Thymus (tissue), 11 donors: ENCODE measurements around the gene OTOF. TPM values are rescaled to one million over a fixed set of nuclear protein-coding genes. Genes with fewer than 3 reads are reported as not detected.

Experiments
- DNase-seq, 9 donors: peaks; one replicate each; pipeline ENCODE4 v3.0.0-alpha.2; 2013; ENCODE audit warnings: low spot score in 9 of 9, low read depth in 6 of 9, missing footprints in 1 of 9
- H3K27ac ChIP-seq, 2 donors: one replicate each; pipeline ENCODE4 v1.5.1; 2013; ENCODE audit warnings: control low read depth in 1 of 2, low read depth in 1 of 2, low read length in 1 of 2, mild to moderate bottlenecking in 1 of 2, moderate library complexity in 1 of 2
- H3K27me3 ChIP-seq, 2 donors: one replicate each; pipeline ENCODE4 v1.5.1; 2013; ENCODE audit warnings: low read length in 1 of 2; ENCODE audit not compliant: control insufficient read depth in 2 of 2, insufficient read depth in 1 of 2
- H3K36me3 ChIP-seq, 2 donors: one replicate each; pipeline ENCODE4 v1.5.1; 2013; ENCODE audit warnings: low read length in 1 of 2, mild to moderate bottlenecking in 1 of 2, moderate library complexity in 1 of 2; ENCODE audit not compliant: control insufficient read depth in 2 of 2, insufficient read depth in 2 of 2
- H3K4me1 ChIP-seq, 2 donors: one replicate each; pipeline ENCODE4 v1.5.1; 2013; ENCODE audit warnings: low read length in 2 of 2; ENCODE audit not compliant: control insufficient read depth in 2 of 2, insufficient read depth in 2 of 2
- H3K4me3 ChIP-seq, 2 donors: one replicate each; pipeline ENCODE4 v1.5.1; 2013; ENCODE audit warnings: low read length in 2 of 2, control low read depth in 1 of 2, mild to moderate bottlenecking in 1 of 2
- H3K9me3 ChIP-seq, 2 donors: one replicate each; pipeline ENCODE4 v1.5.1; 2013; ENCODE audit warnings: low read length in 1 of 2, mild to moderate bottlenecking in 1 of 2; ENCODE audit not compliant: control insufficient read depth in 2 of 2, insufficient read depth in 1 of 2
- WGBS: extraction: QIAGEN DNeasy Blood & Tissue Kit; methylation state at CpG from one replicate; pipeline ENCODE4 v1.1.7; 2013; 5-methylcytosine and 5-hydroxymethylcytosine counted together
- polyA plus RNA-seq: library from polyadenylated mRNA; stranded (reverse); fragments of 200-250 nt; gene quantifications from one replicate; pipeline ENCODE4 v1.2.3, GENCODE V29; 2013
- total RNA-seq: library from RNA; stranded (reverse); fragments of 120-200 nt; gene quantifications from one replicate; pipeline ENCODE4 v1.2.4, GENCODE V29; 2013
- donor health status: healthy.

Gene OTOF
- total and polyA plus RNA-seq, 2 donors: 0.42 to 0.71 TPM

DNA sequence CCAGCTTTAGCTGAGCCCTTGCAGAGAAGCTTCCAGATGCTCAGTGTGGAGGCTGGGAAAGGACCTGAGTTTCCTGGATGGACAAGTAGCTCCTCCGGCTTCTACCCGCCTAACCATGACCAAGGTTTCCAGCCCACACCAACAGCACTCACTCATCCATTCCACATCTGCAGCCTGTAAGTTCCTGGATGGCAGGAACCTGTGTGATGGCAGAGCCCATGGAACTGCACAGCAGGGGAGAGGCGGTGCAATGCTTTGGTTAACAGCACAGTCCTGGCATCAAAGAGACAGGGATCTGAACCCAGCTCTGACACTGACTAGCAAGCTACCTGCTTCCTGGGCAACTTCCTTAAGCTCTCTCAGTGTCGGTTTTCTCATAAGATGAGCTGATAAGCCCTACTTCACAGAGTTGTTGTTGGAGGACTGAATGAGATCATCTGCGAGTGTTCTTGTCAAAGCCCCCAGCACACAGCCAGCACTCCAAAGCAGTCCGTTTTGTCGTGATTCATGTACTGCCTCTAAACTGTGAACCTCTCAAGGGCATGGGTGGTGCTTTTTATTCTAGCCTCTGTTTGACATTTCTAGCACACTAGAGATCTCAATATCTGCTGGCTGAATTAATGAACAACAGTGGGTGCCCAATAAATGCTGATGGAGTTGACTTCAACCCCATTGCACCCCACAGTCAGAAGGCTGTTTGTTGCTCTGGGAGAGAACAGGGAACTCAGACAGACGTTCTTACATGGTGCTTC, 41.6 kb upstream of the OTOF start:
- H3K4me1 ChIP-seq: peaks cover 22 to 38% of the 10 kb centered on the region in 2 donors
- H3K4me3 ChIP-seq: no peak overlapping the region
- peaks cover 0 to 2% of the 10 kb centered on the region in 2 donors for H3K27me3 ChIP-seq
- H3K27ac ChIP-seq: peak overlapping the region; percentile 67 to 75
- no peaks in the 10 kb centered on the region for H3K9me3 ChIP-seq
- H3K36me3 ChIP-seq: no peaks in the 10 kb centered on the region
- peak; percentile 36 to 90 (median 69) for DNase-seq
- 27% methylated on average over 8 of the region's 8 CpGs for WGBS

DNA sequence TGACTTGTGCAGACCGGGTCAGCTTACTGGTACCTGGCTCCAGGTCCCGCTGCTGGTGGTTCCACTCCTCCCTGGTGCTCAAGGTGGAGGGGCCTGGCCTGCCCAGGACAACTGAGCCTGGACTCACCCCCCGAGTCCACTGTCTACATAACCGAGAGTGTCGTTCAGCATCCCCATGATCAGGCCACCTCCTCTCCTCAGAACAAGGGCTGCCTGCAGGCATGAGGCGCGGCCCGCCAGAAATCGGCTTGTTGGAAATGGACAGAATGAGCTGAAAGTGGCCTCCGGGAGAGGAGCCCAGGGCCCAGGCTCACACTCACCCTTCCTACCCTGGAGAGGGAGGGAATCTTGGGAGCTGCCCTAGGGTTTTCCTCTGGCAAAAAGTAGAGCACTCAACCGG, 38.9 kb upstream of the OTOF start:
- Histone ChIP-seq H3K36me3 (no peaks in the 10 kb centered on the region), H3K4me1 (peaks cover 26 to 44% of the 10 kb centered on the region in 2 donors), H3K9me3 (no peaks in the 10 kb centered on the region), H3K27me3 (peaks cover 0 to 2% of the 10 kb centered on the region in 2 donors), H3K27ac (no peak overlapping the region), H3K4me3 (no peak overlapping the region)
- 93% methylated on average over 11 of the region's 11 CpGs for WGBS
- no peak for DNase-seq

GRCh38 chr2:26516246-26516645, 38.3 kb upstream of the OTOF start:
- Histone ChIP-seq H3K27ac (no peak overlapping the region), H3K4me3 (no peak overlapping the region), H3K9me3 (no peaks in the 10 kb centered on the region), H3K4me1 (peaks cover 26 to 40% of the 10 kb centered on the region in 2 donors), H3K36me3 (no peaks in the 10 kb centered on the region), H3K27me3 (no peaks in the 10 kb centered on the region)
- no peak for DNase-seq
- whole genome bisulfite sequencing: 98% methylated on average over 10 of the region's 10 CpGs

GRCh38 chr2:26515771-26516170, 37.8 kb upstream of the OTOF start:
- no peaks in the 10 kb centered on the region for H3K27me3 ChIP-seq
- no peak overlapping the region for H3K4me3 ChIP-seq
- H3K36me3 ChIP-seq: no peaks in the 10 kb centered on the region
- H3K9me3 ChIP-seq: no peaks in the 10 kb centered on the region
- peaks cover 23 to 35% of the 10 kb centered on the region in 2 donors for H3K4me1 ChIP-seq
- no peak overlapping the region for H3K27ac ChIP-seq
- WGBS: 91% methylated on average over 5 of the region's 5 CpGs
- no peak for DNase-seq

GRCh38 chr2:26514045-26514444, 36.1 kb upstream of the OTOF start:
- no peak overlapping the region for H3K27ac ChIP-seq
- 94% methylated on average over 7 of the region's 7 CpGs for WGBS
- no peaks in the 10 kb centered on the region for H3K36me3 ChIP-seq
- no peak overlapping the region for H3K4me3 ChIP-seq
- DNase-seq: no peak
- H3K27me3 ChIP-seq: no peaks in the 10 kb centered on the region
- peaks cover 10 to 18% of the 10 kb centered on the region in 2 donors for H3K4me1 ChIP-seq
- H3K9me3 ChIP-seq: peaks cover 0 to 3% of the 10 kb centered on the region in 2 donors

GRCh38 chr2:26513261-26513660, 35.3 kb upstream of the OTOF start:
- H3K36me3 ChIP-seq: no peaks in the 10 kb centered on the region
- H3K9me3 ChIP-seq: peaks cover 0 to 3% of the 10 kb centered on the region in 2 donors
- H3K4me3 ChIP-seq: no peak overlapping the region
- 94% methylated on average over 9 of the region's 9 CpGs for WGBS
- H3K27ac ChIP-seq: no peak overlapping the region
- peaks cover 4 to 10% of the 10 kb centered on the region in 2 donors for H3K4me1 ChIP-seq
- no peaks in the 10 kb centered on the region for H3K27me3 ChIP-seq
- no peak for DNase-seq

DNA sequence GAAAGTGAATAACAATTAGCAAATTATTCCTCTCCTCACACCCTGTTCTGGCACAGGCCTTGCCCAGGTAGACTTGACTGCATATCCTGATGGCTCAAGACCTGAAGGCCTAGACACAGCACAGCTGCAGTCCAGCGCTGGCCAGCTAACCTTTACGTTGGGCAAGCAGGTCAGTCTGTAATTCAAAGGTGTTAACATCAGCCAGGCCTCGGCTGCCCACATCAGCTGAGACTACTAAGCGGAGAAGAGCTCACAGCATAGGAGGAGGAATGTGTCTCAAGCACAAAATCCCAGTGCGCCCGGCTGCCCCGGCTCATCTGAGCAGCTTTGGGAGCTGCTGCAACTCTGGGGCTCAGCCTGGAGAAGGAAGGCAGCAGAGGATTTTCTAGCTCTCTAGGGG, 33.5 kb upstream of the OTOF start:
- Histone ChIP-seq H3K36me3 (no peaks in the 10 kb centered on the region), H3K9me3 (peaks cover 0 to 3% of the 10 kb centered on the region in 2 donors), H3K4me3 (no peak overlapping the region), H3K27me3 (no peaks in the 10 kb centered on the region), H3K4me1 (peaks cover 4 to 10% of the 10 kb centered on the region in 2 donors), H3K27ac (no peak overlapping the region)
- DNase-seq: no peak
- 96% methylated on average over 7 of the region's 7 CpGs for WGBS

DNA sequence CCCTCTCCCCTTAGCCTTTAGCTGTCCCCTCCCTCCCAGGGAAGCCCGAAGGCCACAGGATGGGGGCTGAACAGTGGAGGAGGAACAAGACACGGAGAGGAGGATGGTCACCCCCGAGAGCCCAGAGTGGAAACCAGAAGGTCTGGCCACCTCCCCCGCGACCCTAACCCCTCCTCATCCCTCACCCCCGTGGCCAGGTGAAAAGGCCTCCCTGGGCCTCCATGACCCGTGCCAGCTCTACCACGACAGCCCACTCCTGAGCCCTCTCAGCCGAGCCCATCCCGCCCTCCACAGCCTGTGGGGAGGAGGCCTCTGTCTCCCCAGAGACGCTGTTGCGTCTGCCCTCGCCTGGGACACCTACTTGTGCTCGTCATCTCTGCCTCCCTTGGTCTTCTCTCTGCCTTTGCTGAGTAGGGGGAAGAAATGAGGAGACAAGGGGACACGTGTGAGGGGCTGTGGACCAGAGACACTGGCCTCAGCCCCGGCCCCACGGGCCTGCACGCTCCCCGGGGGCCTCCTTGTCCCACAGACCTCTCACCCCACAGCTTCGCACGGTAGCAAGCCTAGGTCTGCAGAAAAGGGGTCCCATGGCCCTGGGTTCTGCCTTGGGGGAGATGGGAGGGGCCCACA, 32.5 kb upstream of the OTOF start:
- Histone ChIP-seq H3K9me3 (peaks cover 0 to 3% of the 10 kb centered on the region in 2 donors), H3K27me3 (peaks cover 0 to 2% of the 10 kb centered on the region in 2 donors), H3K36me3 (no peaks in the 10 kb centered on the region), H3K4me1 (peaks cover 4 to 10% of the 10 kb centered on the region in 2 donors), H3K4me3 (no peak overlapping the region), H3K27ac (no peak overlapping the region)
- WGBS: 97% methylated on average over 21 of the region's 21 CpGs
- DNase-seq: no peak

GRCh38 chr2:26509141-26509540, 31.2 kb upstream of the OTOF start:
- peaks cover 0 to 3% of the 10 kb centered on the region in 2 donors for H3K9me3 ChIP-seq
- no peak overlapping the region for H3K27ac ChIP-seq
- H3K4me3 ChIP-seq: no peak overlapping the region
- WGBS: 97% methylated on average over 6 of the region's 6 CpGs
- H3K27me3 ChIP-seq: peaks cover 0 to 6% of the 10 kb centered on the region in 2 donors
- no peaks in the 10 kb centered on the region for H3K36me3 ChIP-seq
- no peak for DNase-seq
- H3K4me1 ChIP-seq: peaks cover 4 to 10% of the 10 kb centered on the region in 2 donors
